ENCODE measurements around the gene CRYBB1. TPM values are rescaled to one million over a fixed set of nuclear protein-coding genes. Genes with fewer than 3 reads are reported as not detected.
A peak's percentile ranks its signal among the peaks of the same experiment; 100 is the strongest.

Gene CRYBB1
- total RNA-seq, 2 experiments from 2014 or later, result 0.65 to 1.2 TPM

GRCh38 chr22:26580240-26580962 lies 37.4 kb downstream of the CRYBB1 start:
- Mint-ChIP-seq H3K27me3 (no peaks in the 10 kb centered on the region), H3K36me3 (ENCODE audit: low read depth) (peaks cover 61% of the 10 kb centered on the region), H3K27ac (peak overlapping the region; percentile 88), H3K4me1 (peaks cover 70% of the 10 kb centered on the region), H3K4me3 (peak overlapping the region; percentile 58), H3K9me3 (no peaks in the 10 kb centered on the region)
- CTCF ChIA-PET, result interaction anchor here (1.8 kb wide), 1 partner anchor 78 kb away, joined by 7 read pairs; no protein-coding TSS in a partner anchor
- POLR2A ChIA-PET, result interaction anchor here (0.7 to 2.6 kb wide), 4 partner anchors 9 to 93 kb away, joined by 3 to 10 read pairs (median 4); partner anchors contain the start of gene TPST2
- no peak for DNase-seq

DNA sequence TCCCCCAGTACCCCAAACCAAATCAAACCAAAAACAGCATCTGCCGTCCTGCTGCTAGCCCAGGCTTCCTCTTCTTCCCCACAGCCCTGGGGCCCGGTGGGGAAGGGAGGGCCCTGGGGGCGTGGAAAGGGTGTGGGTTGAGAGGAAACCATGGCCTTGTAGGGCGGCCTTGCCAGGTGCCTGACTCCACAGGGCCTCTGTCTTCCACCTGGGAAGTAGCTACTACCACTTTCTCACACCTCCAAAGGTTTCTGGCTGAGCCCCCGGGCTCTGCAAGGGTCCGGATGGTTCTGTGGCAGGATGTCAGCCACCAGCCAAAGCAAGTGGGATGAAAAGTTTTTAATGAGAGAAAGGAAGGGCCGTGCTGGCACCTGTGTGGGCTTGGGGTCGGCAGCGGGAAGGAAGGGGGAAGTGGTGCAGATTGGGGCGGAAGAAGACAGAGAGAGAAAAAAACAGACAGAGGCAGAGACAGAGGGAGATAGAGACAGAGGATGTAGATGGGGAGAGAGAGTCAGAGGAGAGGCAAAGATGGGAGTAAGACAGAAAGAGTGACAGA lies 38.4 kb downstream of the CRYBB1 start:
- Mint-ChIP-seq H3K4me3 (peak overlapping the region; percentile 58), H3K4me1 (peaks cover 63% of the 10 kb centered on the region), H3K27ac (peak overlapping the region; percentile 88), H3K27me3 (no peaks in the 10 kb centered on the region), H3K36me3 (ENCODE audit: low read depth) (peaks cover 58% of the 10 kb centered on the region), H3K9me3 (no peaks in the 10 kb centered on the region)
- POLR2A ChIA-PET, result interaction anchor here (1.2 to 2.6 kb wide), 6 partner anchors 10 to 94 kb away, joined by 3 to 10 read pairs (median 4); partner anchors contain the start of gene TPST2
- DNase-seq, result peak; percentile 79
- CTCF ChIA-PET, result interaction anchor here (0.6 to 1.8 kb wide), 4 partner anchors 23 to 181 kb away, joined by 3 to 7 read pairs (median 4); no protein-coding TSS in a partner anchor

DNA sequence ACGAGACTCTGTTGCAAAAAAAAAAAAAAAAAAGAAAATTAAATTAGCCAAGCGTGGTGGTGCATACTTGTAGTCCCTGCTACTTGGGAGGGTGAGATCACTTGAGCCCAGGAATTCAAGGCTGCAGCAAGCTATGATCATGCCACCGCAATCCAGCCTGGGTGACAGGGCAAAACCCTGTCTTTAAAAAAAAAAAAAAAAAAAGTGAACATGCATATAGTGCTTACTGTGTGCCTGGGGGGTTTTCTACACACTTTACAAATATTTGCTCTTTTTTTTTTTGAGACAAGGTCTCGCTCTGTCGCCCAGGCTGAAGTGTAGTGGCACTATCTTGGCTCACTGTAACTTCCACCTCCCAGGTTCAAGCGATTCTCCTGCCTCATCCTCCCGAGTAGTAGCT lies 40.7 kb downstream of the CRYBB1 start:
- H3K4me1 Mint-ChIP-seq, result peaks cover 59% of the 10 kb centered on the region
- no peak for DNase-seq
- POLR2A ChIA-PET, result no interaction called here
- no peak overlapping the region for H3K27ac Mint-ChIP-seq
- no peaks in the 10 kb centered on the region for H3K27me3 Mint-ChIP-seq
- CTCF ChIA-PET, result interaction anchor here (0.6 to 0.7 kb wide), 2 partner anchors 461 to 1768 kb away, joined by 4 read pairs; no protein-coding TSS in a partner anchor
- H3K36me3 Mint-ChIP-seq (ENCODE audit: low read depth), result peaks cover 64% of the 10 kb centered on the region
- H3K4me3 Mint-ChIP-seq, result no peak overlapping the region
- no peaks in the 10 kb centered on the region for H3K9me3 Mint-ChIP-seq

- no peaks in the 10 kb centered on the region for H3K27me3 Mint-ChIP-seq
- peaks cover 60% of the 10 kb centered on the region for H3K4me1 Mint-ChIP-seq
- no peak overlapping the region for H3K4me3 Mint-ChIP-seq
- POLR2A ChIA-PET, result interaction anchor here (0.9 kb wide), 1 partner anchor 21 kb away, joined by 3 read pairs; no protein-coding TSS in a partner anchor
- DNase-seq, result no peak
- H3K36me3 Mint-ChIP-seq (ENCODE audit: low read depth), result peaks cover 66% of the 10 kb centered on the region
- CTCF ChIA-PET, result interaction anchor here (0.7 kb wide), 1 partner anchor 66 kb away, joined by 3 read pairs; no protein-coding TSS in a partner anchor
- H3K9me3 Mint-ChIP-seq, result no peaks in the 10 kb centered on the region
- H3K27ac Mint-ChIP-seq, result no peak overlapping the region
Observed at GRCh38 chr22:26576026-26576680, 41.7 kb downstream of the CRYBB1 start.

GRCh38 chr22:26574001-26574723 lies 43.7 kb downstream of the CRYBB1 start:
- Mint-ChIP-seq H3K36me3 (ENCODE audit: low read depth) (peaks cover 63% of the 10 kb centered on the region), H3K4me3 (no peak overlapping the region), H3K4me1 (peaks cover 52% of the 10 kb centered on the region), H3K27me3 (no peaks in the 10 kb centered on the region), H3K27ac (no peak overlapping the region), H3K9me3 (no peaks in the 10 kb centered on the region)
- ChIA-PET POLR2A (no interaction called here), CTCF (no interaction called here)
- no peak for DNase-seq

DNA sequence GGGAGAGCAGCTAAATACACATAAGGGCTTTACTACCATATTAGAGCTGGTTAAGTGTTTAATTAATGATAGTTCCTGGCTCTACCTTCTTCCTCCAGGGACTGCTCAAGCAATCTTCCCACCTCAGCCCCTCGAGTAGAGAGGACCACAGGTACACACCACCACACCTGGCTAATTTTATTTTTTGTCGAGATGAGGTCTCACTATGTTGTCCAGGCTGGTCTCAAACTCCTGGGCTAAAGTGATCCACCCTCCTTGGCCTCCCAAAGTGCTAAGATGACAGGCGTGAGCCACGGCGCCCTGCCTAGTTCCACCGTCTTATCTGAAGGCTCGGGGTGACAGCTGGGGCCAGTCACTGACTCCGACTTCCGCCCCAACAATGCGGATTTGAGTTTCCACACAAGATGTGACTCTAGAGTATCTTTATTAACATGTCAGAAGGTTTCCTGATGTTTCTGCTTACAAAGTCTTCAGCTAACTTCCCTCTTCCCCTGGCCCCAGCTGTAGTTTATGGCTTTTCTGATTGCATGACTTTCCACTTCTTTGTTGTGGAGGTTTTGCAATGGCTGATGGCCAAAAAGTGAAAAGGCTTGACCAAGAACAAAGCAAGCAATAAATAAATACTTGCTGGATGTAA lies 44.7 kb downstream of the CRYBB1 start:
- Mint-ChIP-seq H3K27me3 (no peaks in the 10 kb centered on the region), H3K4me1 (peaks cover 50% of the 10 kb centered on the region), H3K9me3 (no peaks in the 10 kb centered on the region), H3K4me3 (no peak overlapping the region), H3K36me3 (ENCODE audit: low read depth) (peaks cover 60% of the 10 kb centered on the region), H3K27ac (no peak overlapping the region)
- CTCF ChIA-PET, result no interaction called here
- POLR2A ChIA-PET, result no interaction called here
- no peak for DNase-seq

DNA sequence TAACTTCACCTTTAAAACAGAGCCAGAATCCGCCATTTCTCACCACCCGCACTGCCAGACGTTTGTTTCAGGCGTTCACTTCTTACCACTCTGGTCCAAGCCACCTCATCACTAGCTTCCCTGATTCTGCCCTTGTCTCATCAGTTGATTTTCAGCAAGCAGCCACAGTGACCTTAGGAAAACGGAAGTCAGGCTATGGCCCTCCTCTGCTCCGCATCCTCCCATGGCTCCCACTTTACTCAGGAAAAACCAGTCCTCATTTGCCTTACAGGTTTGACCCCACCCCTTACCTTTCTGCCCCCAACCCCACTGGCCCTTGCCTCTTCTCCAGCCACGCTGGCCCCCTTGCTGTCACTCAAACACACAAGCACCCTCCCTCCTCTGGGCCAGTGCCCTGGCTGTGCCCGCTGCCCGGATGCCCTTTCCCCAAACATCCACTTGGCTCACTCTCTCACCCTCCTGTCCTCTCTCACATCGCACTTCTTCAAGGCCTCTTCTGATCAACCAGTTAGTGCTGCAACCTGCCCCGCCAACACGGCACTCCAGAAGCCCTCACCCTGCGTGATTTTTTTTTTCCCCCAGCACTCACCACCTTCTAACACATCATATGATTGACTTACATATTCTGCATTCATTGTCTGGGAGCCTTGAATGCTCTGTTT lies 46.8 kb downstream of the CRYBB1 start:
- Mint-ChIP-seq H3K4me3 (no peak overlapping the region), H3K9me3 (no peaks in the 10 kb centered on the region), H3K4me1 (peaks cover 53% of the 10 kb centered on the region), H3K27me3 (no peaks in the 10 kb centered on the region), H3K27ac (no peak overlapping the region), H3K36me3 (ENCODE audit: low read depth) (peaks cover 55% of the 10 kb centered on the region)
- ChIA-PET CTCF (no interaction called here), POLR2A (interaction anchor here (0.9 kb wide), 1 partner anchor 46 kb away, joined by 3 read pairs; no protein-coding TSS in a partner anchor)
- no peak for DNase-seq

GRCh38 chr22:26570115-26570514 lies 47.7 kb downstream of the CRYBB1 start:
- no peaks in the 10 kb centered on the region for H3K9me3 Mint-ChIP-seq
- H3K4me3 Mint-ChIP-seq, result no peak overlapping the region
- DNase-seq, result no peak
- peaks cover 54% of the 10 kb centered on the region for H3K36me3 Mint-ChIP-seq (ENCODE audit: low read depth)
- H3K27me3 Mint-ChIP-seq, result no peaks in the 10 kb centered on the region
- ChIA-PET CTCF (no interaction called here), POLR2A (no interaction called here)
- peaks cover 56% of the 10 kb centered on the region for H3K4me1 Mint-ChIP-seq
- no peak overlapping the region for H3K27ac Mint-ChIP-seq

DNA sequence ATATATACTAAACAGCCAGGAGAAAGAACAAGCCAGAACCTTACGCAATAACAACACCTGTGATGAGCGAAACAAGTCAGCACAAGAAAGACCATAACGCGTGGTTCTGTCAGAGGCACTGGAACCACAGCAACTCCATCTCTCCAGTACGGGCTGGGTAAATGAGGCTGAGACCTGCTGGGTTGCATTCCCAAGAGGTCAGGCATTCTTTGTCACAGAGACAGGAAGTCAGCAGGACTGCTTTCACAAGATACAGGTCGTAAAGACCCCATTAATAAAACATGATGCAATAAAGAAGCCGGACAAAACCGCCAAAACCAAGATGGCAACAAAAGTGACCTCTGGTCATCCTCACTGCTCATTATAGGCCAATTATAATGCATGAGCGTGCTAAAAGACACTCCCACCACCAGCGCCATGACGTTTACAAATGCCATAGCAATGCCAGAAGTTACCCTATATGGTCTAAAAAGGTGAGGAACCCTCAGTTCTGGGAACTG lies 49.6 kb downstream of the CRYBB1 start:
- no peak overlapping the region for H3K27ac Mint-ChIP-seq
- ChIA-PET CTCF (no interaction called here), POLR2A (no interaction called here)
- no peaks in the 10 kb centered on the region for H3K27me3 Mint-ChIP-seq
- H3K36me3 Mint-ChIP-seq (ENCODE audit: low read depth), result peaks cover 55% of the 10 kb centered on the region
- no peak overlapping the region for H3K4me3 Mint-ChIP-seq
- DNase-seq, result no peak
- H3K9me3 Mint-ChIP-seq, result no peaks in the 10 kb centered on the region
- peaks cover 59% of the 10 kb centered on the region for H3K4me1 Mint-ChIP-seq

DNA sequence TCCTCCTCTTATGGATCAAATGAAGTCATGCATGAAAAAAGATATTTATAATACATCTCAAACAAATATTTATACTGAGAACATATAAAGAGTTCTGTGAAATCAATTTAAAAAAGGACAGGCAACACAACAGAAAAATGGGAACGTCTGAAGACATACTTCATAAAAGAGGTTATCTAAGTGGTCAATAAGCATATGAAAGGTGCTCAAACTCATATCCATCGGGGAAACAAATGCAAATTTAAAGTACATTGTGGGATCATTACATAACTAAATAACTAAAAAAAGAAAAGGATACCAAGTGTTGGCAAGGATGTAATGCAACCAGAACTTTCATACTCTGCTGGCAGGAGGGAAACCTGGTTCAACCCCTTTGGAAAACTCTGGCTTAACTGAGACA lies 50.2 kb downstream of the CRYBB1 start:
- Mint-ChIP-seq H3K27ac (no peak overlapping the region), H3K9me3 (no peaks in the 10 kb centered on the region), H3K27me3 (no peaks in the 10 kb centered on the region), H3K4me1 (peaks cover 64% of the 10 kb centered on the region), H3K36me3 (ENCODE audit: low read depth) (peaks cover 48% of the 10 kb centered on the region), H3K4me3 (no peak overlapping the region)
- CTCF ChIA-PET, result no interaction called here
- POLR2A ChIA-PET, result no interaction called here
- DNase-seq, result no peak

DNA sequence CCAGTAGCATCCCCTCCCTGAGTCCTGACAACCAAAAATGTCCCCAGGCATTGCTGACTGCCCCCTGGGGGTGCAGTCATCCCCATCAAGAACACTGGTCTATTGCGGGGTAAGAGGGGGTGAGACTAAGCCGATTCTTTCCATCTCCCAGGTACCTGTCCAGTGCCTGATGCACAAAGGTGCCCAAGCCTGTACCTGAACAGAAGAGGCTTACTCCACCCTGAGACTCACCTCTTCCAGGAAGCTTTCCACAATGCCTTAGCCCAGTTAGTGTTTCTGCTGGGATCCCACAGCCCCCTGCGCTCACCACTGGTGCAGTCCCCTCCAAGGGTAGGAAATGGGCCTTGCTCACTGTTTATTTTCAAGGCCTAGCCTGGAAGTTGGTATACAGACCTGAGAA lies 50.8 kb downstream of the CRYBB1 start:
- H3K36me3 Mint-ChIP-seq (ENCODE audit: low read depth), result peaks cover 42% of the 10 kb centered on the region
- CTCF ChIA-PET, result no interaction called here
- DNase-seq, result no peak
- POLR2A ChIA-PET, result no interaction called here
- peaks cover 64% of the 10 kb centered on the region for H3K4me1 Mint-ChIP-seq
- no peak overlapping the region for H3K27ac Mint-ChIP-seq
- H3K9me3 Mint-ChIP-seq, result no peaks in the 10 kb centered on the region
- H3K27me3 Mint-ChIP-seq, result no peaks in the 10 kb centered on the region
- no peak overlapping the region for H3K4me3 Mint-ChIP-seq

DNA sequence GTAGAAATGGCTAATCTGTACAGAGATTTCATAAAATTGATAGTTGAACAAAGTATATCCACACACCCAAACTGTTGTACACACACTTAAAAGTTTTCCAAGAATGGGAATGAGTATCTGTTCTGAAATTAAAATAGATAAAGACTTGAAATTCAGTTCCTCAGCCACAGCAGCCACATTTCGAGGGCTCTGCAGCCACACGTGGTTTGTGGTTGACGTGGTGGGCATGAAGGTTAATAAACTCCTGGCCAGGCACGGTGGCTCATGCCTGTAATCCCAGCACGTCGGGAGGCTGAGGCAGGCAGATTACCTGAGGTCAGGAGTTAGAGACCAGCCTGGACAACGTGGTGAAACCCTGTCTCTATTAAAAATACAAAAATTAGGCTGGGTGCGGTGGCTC lies 51.9 kb downstream of the CRYBB1 start:
- no peaks in the 10 kb centered on the region for H3K9me3 Mint-ChIP-seq
- no peak overlapping the region for H3K27ac Mint-ChIP-seq
- H3K36me3 Mint-ChIP-seq (ENCODE audit: low read depth), result peaks cover 32% of the 10 kb centered on the region
- ChIA-PET CTCF (no interaction called here), POLR2A (no interaction called here)
- no peak for DNase-seq
- peaks cover 55% of the 10 kb centered on the region for H3K4me1 Mint-ChIP-seq
- no peak overlapping the region for H3K4me3 Mint-ChIP-seq
- H3K27me3 Mint-ChIP-seq, result no peaks in the 10 kb centered on the region
